GM18951 (cell line): ENCODE results near the gene PHLDB1.

ENCODE experiments used
- POLR2A ChIP-seq: IDR thresholded peaks from 4 replicates; pipeline ENCODE4 v1.6.1; 2011; ENCODE audit warnings: mild to moderate bottlenecking; ENCODE audit not compliant: insufficient read length, insufficient read depth; ENCODE audit errors: extremely low read depth
- in situ Hi-C: fragments of 300-500 bp; cut with MboI; formaldehyde crosslinking; loops from one replicate; pipeline ENCODE4 v1.12.0; 2022; ENCODE audit warnings: low sequenced_read_pairs, mixed read lengths, inconsistent platforms; ENCODE audit not compliant: unreplicated experiment

Gene PHLDB1

DNA sequence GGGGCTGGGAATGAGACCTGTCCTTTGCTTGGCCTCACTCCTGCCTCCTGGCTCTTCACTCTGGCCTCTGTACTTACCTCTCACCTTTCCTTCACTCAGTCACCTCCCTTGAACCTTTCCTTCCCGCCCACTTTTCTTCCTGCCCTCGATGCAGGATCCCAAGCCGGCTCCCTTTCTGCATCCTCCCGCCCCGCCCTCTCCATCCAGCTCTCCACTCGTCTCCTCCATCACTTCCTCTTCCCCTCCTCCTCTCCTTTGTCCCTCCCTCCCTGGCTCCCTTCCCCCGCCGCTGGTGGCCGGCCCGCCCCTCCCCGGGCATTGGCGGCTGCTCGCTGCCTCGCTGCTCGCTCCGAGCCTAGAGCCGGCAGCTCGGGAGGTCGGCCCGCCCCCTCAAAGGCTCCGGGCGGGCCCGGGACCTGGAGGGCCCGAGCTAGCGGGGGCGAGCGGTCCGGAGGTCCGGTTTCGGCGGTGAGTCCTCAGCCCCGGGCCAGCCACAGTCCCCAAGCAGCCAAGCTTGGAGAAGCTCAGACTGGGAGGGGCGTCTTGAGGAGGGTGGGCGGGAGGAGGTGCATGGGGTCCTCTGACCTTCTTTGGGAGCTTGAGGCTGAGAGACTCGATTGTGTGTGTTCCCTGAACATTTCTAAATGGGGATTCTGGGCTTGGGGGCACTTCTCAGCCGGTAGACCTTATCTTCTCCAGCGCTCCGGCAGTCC is 13.8 kb downstream of the PHLDB1 start:
- no peak for TF ChIP-seq POLR2A
- in situ Hi-C loops, result no loop called here

DNA sequence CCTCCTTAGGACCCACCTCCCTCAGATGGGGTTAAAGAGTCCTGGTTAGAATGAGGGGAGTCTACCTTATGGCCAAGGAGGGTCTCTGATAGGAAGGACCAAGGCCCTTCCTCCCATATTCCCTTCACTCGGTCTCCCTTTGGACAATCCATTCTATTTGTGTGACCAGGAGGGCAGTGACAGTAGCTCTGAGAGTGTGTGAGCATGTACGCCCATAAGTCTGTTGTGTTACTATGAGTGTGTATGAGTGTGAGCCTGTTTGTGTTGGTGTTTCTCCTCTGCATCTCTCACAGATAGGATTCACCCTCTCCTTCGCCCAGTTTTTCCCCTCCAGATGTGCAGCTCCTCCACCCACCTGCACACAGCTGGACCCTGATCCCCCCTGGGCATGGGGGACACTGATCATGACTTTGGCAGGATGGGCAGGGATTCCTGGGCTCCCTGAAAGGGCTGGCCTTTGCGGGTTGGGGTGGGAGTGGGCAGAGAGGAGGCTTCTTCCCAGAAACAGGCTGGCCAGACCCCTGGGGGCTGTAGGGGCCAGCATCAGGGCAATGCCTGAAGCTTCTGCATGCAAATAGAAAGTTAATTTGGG is 14.5 kb downstream of the PHLDB1 start:
- no peak for TF ChIP-seq POLR2A
- in situ Hi-C loops, result no loop called here

DNA sequence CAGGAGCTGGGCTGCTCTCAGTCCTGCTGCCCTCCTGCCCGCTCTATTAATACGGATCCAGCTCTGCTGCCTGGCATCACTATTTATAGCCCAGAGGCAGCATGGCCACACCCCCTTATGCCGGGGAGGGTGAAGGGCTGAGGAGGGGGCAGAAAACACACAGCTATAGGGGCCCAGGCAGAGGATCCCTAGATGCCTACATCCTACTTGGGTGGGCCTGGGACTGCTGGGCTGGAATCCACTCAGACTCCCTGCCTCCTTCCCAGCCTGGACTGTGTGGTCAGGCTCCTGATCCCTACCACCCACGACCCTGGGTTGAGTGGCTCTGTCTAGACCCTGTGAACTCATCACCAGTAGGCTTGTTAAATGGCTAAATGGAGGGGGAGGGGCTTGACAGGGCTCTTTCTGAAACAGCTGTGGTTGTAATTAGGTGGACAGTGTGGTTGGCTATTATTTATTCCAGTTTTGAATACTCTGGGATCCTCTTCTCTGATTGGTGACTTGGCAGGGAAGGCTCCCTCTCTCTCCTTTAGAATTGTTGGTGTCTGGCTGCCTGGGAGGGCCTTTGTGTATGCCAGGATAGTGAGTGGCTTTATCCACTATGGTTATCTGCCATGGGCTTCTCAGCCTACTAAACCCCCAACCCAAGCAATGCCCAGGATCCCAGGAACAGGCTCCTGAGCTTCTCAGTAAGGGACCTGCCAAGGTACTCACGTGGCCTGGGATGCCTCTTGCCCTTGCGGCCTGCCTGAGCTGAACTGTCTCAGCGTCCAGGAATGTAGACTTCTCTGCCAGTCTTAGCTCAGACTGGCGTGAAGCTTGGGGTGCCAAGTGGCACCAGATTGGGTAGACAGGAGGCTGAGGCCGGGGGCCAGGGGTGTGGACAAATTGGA is 15.2 kb downstream of the PHLDB1 start:
- no peak for TF ChIP-seq POLR2A
- in situ Hi-C loops, result no loop called here

DNA sequence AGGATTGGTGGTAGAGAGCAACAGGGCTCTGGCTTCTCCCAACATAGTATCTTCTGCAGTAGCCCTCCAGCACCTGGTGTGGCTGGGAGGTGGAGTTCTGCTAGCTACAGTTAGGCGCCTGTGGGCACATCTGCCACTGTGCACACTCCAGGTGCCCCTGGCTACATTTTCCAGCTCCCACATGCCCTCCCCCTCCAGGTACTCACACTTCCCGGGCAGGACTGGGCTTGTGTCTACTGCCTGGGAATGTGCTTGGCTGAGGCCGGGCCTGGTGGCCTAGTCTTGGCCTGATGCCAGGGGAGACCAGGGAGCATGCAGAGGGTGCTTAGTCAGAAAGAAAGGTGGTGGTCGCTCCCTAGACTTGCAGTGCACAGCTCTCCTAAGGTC is 15.8 kb downstream of the PHLDB1 start:
- TF ChIP-seq POLR2A, result no peak
- in situ Hi-C loops, result no loop called here

DNA sequence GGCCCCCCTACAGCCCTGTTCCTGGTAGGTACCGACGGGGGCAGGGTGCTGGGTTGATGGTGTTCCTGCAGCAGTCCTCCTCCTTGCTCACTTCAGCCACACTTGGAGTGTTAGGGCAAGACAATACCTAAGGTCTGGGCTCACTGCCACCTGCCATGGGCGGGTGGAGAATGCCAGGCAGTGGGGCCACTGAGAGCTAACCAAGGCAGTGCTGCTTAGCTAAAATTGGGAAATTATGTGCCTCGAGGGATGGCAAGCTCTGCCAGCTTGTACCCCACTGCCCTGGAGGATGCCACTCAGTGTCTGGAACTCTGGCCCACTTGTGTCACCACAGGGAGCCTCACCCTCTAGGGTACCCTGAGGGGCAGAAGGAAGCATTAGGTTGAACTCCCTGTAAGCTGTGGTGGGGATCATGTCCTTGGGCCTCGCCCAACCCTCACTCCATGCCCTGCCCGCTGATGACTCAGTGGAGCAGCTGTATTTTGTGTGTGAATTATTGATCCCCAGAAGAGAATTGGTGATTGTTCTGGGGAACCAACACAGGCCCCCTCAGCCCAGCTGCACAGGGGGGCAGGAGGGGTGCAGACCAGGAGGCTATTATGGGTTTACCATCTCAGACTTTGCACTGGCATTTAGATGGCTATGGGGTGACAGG is 17.7 kb downstream of the PHLDB1 start:
- in situ Hi-C loops, result no loop called here
- TF ChIP-seq POLR2A, result no peak

DNA sequence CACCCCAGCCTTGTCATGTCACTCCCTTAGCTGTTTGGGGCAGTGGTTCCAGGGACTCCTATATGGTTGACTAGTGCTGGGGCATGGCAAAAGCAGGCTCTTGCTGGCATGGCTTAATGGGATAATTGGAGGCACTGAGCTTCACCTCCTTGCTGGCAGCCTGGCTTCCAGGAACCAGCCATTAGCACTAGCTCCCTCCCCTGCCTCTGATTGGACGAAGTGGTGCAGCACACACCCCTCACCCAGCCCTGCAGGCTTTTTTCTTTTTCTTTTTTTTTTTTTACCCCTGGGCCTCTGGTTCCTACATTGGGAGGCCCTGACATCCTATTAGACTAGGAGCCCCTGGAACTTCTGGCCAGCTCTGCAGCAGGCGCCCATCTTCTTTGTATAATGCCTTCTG is 18.6 kb downstream of the PHLDB1 start:
- in situ Hi-C loops, result no loop called here
- TF ChIP-seq POLR2A, result no peak

DNA sequence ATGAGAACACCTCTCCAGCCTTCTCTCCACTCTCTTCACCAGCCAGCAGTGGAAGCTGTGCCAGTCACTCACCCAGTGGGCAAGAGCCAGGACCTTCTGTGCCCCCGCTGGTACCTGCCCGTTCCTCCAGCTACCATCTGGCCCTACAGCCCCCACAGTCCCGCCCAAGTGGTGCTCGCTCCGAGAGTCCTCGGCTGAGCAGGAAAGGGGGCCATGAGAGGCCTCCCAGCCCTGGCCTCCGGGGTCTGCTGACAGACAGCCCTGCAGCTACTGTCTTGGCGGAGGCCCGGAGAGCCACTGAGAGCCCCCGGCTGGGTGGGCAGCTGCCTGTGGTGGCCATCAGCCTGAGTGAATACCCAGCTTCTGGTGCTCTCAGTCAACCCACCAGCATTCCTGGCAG is 20.2 kb downstream of the PHLDB1 start:
- TF ChIP-seq POLR2A, result no peak
- in situ Hi-C loops, result no loop called here

DNA sequence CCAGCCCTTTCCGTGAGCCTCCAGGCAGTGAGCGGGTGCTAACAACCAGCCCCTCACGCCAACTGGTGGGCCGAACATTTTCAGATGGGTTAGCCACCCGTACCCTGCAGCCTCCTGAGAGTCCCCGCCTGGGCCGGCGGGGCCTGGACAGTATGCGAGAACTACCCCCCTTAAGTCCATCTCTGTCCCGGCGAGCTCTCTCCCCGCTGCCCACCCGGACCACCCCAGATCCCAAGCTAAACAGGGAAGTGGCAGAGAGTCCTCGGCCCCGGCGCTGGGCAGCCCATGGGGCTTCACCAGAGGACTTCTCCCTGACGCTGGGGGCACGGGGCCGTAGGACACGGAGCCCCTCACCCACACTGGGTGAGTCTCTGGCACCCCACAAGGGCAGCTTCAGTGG is 20.6 kb downstream of the PHLDB1 start:
- TF ChIP-seq POLR2A, result no peak
- in situ Hi-C loops, result no loop called here

- in situ Hi-C loops, result no loop called here
Observed at GRCh38 chr11:118628432-118628831, 21.0 kb downstream of the PHLDB1 start.

DNA sequence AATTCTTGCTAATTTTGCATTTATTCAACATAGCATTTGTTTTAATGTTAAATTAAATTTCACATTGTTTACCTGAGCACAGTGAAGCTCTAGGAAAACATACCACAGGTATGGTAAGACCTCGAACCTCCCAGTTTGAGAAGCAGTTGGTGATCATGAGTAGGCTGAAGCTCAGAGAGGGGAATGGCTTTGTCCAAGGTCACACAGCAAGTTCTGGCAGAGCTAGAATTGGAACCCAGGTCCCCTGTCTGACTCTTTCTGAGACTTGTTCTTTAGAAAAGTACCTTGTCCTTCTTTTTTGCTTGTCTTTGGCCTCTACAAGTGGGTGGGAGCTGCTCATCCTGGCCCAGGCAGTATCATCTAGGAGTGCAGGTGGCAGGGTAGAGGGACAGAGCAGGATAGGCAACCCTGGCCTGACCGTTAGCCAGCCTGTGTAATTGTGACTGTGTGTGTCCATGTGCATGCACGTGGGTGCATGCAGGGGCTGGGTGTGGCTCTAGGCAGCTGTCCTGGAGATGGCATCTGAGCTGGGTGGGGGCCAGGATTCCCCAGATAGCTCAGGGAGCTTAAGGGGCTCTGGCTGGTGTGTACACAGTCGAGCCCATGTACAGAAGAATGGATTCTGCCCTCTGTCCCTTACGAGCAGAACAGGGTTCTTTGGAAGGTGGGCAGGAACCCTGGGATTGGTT is 21.6 kb downstream of the PHLDB1 start:
- in situ Hi-C loops, result no loop called here
- TF ChIP-seq POLR2A, result no peak

More at GRCh38 chr11:118628432-118628831, 21.0 kb downstream of the PHLDB1 start:
- no peak for TF ChIP-seq POLR2A

DNA sequence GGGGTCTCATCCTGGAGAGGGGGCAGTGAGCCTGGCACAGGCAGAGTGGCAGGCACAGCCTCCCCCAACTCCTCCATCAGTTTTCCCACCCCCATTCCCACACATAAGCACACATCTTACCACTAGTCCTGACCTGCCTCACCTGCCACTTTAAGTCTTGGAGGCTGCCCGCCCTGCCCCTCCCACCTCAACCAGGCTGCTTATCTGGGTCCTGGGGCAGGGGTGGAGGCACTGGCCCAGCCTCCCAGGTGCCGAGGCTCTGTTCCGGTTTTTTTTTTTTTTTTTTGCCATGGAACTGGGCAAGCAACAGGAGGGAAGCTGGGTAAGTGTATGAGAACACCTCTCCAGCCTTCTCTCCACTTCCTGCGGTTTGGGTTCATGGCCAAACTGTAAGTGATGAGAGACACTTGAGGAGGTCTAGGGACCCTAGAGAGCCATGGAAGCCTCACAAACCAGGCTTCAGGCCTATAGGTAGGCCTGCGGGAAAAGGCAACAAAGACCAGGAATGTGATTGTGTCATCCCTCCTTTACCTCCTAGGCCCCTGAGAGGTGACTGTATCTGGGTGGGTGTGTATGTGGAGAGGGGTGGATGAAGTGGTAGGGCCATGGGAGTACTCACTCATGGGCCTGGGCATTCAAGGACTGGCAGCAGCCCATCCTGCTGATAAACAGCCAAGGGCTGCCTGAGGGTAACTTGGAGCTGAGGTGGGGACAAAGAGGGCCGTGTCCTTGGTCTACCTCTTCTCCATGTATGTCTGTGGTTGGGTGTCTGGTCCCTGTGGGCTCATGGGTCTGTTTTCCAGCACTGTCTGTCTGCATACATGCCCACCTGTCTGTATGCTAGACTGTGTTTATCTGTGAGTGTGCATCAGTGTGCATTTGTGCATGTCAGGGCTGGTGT is 22.6 kb downstream of the PHLDB1 start:
- in situ Hi-C loops, result no loop called here
- TF ChIP-seq POLR2A, result no peak

- TF ChIP-seq POLR2A, result no peak
- in situ Hi-C loops, result no loop called here
Observed at GRCh38 chr11:118631142-118631909, 23.9 kb downstream of the PHLDB1 start.
